DND-41 (cell line): ENCODE measurements around the gene OMP.

Source experiments
- ATAC-seq: fragments of 200-7000 bp; cut with Tn5 transposase; 3 replicates; pipeline ENCODE4 v1.9.1; 2021; ENCODE audit warnings: low read depth; ENCODE audit not compliant: insufficient read depth
- DNase-seq: peaks from one replicate; pipeline ENCODE4 v3.0.0-alpha.2; 2020
- H2AFZ ChIP-seq: 2 replicates; pipeline ENCODE4 v1.6.0; 2012; ENCODE audit warnings: low read depth, low read length
- H3K27ac ChIP-seq: 2 replicates; pipeline ENCODE4 v1.5.1; 2012; ENCODE audit warnings: low read length, inconsistent platforms
- H3K27me3 ChIP-seq: fragments of 200-600 bp; sonication (generic); 2 replicates; pipeline ENCODE4 v1.6.0; 2012; ENCODE audit warnings: low read length, mild to moderate bottlenecking, inconsistent platforms; ENCODE audit not compliant: insufficient read depth, poor library complexity
- H3K36me3 ChIP-seq: 2 replicates; pipeline ENCODE4 v1.5.1; 2012; ENCODE audit warnings: low read length, inconsistent platforms; ENCODE audit not compliant: insufficient read depth
- H3K4me1 ChIP-seq: 2 replicates; pipeline ENCODE4 v1.5.1; 2012; ENCODE audit warnings: mild to moderate bottlenecking, low read length; ENCODE audit not compliant: insufficient read depth
- H3K4me2 ChIP-seq: 2 replicates; pipeline ENCODE4 v1.6.0; 2012; ENCODE audit warnings: mild to moderate bottlenecking, moderate library complexity, low read length, inconsistent platforms; ENCODE audit not compliant: insufficient read depth
- H3K4me3 ChIP-seq, 2 experiments: fragments of 200-600 bp in 1 of 2; shearing (Covaris generic) in 1 of 2; 2 replicates each; pipeline ENCODE4 v1.5.1; 2012 to 2016; ENCODE audit warnings: inconsistent platforms in 2 of 2, low read length in 2 of 2, mild to moderate bottlenecking in 2 of 2, low read depth in 1 of 2, moderate library complexity in 1 of 2
- H3K79me2 ChIP-seq: 2 replicates; pipeline ENCODE4 v1.6.0; 2012; ENCODE audit warnings: low read length, inconsistent platforms; ENCODE audit not compliant: insufficient read depth
- H3K9ac ChIP-seq: 2 replicates; pipeline ENCODE4 v1.6.0; 2012; ENCODE audit warnings: low read depth, mild to moderate bottlenecking, inconsistent platforms, low read length, moderate library complexity
- H3K9me3 ChIP-seq: 2 replicates; pipeline ENCODE4 v1.5.1; 2012; ENCODE audit warnings: low read length, moderate library complexity, mild to moderate bottlenecking, inconsistent platforms; ENCODE audit not compliant: insufficient read depth, severe bottlenecking
- H4K20me1 ChIP-seq: 2 replicates; pipeline ENCODE4 v1.6.0; 2012; ENCODE audit warnings: low read length; ENCODE audit not compliant: insufficient read depth
- EZH2 ChIP-seq: IDR thresholded peaks from 3 replicates; pipeline ENCODE4 v1.6.1; 2012; ENCODE audit warnings: borderline replicate concordance, low read depth, mild to moderate bottlenecking, moderate library complexity, low read length, inconsistent platforms; ENCODE audit not compliant: severe bottlenecking
- TF ChIP-seq, protein P1 (sequence below): IDR thresholded peaks from 2 replicates; pipeline ENCODE4 v1.5.1; 2012; ENCODE audit warnings: borderline replicate concordance, low read length, moderate library complexity, mild to moderate bottlenecking; ENCODE audit not compliant: poor library complexity, severe bottlenecking; ENCODE audit errors: extremely low read depth

OMP gene

DNA sequence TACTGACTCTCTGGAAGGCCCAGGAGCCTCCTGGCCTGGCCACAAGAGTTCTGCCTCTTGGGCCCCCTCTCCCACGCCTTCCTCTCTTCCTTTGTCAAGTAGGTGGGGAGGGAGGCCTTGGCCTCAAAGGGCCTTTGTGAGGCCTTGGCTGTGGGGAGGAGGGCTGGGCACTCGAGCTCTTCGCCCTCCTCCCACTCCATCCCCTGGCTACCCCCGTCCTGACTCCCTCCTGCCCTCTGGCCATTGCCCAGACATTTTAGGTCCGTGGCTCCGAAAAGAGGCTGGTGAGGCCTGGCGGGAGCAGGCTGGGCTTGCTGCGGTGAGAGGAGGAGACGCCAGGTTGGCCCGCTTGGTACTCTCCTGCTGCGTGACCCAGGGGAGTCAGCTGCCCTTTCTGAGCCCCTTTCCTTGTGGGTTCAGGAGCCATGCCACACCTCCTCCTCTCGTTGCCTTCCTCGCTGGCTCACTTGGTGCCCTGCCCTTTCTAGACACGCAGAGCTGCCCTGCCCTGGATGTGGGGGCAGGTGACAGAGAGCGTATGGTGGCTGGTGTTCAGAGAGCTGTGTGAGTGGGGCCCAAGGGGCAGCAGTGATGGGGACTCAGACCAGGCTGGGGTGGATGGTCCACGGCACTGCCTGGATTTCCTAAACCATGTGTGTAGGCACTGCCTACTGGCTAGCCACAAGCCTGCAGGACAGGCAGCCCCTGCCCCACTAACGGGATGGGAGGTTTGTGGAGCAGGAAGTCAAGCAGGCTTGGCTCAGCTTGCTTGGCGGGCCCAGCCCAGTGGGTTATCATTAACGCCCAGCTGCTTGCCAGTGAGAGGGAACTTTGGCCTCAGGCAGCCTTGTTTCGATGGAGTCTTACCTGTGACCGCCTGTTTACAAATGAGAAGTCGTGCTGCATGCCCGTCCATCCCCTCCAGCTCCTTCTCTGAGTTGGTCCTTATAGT lies 15.8 kb upstream of the OMP start:
- TF ChIP-seq, protein P1, sequence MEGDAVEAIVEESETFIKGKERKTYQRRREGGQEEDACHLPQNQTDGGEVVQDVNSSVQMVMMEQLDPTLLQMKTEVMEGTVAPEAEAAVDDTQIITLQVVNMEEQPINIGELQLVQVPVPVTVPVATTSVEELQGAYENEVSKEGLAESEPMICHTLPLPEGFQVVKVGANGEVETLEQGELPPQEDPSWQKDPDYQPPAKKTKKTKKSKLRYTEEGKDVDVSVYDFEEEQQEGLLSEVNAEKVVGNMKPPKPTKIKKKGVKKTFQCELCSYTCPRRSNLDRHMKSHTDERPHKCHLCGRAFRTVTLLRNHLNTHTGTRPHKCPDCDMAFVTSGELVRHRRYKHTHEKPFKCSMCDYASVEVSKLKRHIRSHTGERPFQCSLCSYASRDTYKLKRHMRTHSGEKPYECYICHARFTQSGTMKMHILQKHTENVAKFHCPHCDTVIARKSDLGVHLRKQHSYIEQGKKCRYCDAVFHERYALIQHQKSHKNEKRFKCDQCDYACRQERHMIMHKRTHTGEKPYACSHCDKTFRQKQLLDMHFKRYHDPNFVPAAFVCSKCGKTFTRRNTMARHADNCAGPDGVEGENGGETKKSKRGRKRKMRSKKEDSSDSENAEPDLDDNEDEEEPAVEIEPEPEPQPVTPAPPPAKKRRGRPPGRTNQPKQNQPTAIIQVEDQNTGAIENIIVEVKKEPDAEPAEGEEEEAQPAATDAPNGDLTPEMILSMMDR: no peak
- no peak for TF ChIP-seq EZH2
- DNase-seq (no peak), ATAC-seq (no peak)
- Histone ChIP-seq H3K4me3 (no peak overlapping the region), H3K36me3 (no peaks in the 10 kb centered on the region), H4K20me1 (no peaks in the 10 kb centered on the region), H3K79me2 (no peaks in the 10 kb centered on the region), H3K27ac (no peak overlapping the region), H3K4me1 (peaks cover 16% of the 10 kb centered on the region), H3K4me2 (no peak overlapping the region), H3K27me3 (no peaks in the 10 kb centered on the region), H2AFZ (no peak overlapping the region), H3K9me3 (no peaks in the 10 kb centered on the region), H3K9ac (no peak overlapping the region)

DNA sequence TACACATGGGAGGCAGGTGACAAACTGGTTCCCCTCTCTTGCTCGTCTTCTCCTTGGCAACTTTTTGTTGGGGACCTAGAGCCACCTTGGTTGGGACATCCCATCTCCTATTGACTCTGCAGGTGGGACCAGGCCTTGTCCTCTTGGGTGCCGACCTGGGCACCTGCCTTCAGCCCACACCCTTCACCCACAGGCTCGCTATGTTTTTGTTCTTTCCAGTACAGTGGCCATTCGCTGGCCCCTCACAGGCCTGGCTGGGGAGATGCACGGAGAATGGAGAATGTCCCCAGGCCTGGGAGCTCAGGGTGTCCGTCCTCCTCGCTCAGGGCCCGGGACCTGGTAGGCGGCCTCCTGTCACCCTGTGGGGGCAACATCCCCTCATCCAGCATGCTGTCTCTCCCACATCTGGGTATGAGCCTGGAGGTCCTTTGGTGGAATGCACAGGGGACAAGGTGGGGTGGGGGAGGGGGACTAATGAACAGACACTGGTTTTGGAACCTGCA lies 14.9 kb upstream of the OMP start:
- DNase-seq (no peak), ATAC-seq (no peak)
- H2AFZ ChIP-seq: no peak overlapping the region
- no peaks in the 10 kb centered on the region for H3K9me3 ChIP-seq
- no peak overlapping the region for H3K4me3 ChIP-seq
- H3K79me2 ChIP-seq: no peaks in the 10 kb centered on the region
- H3K27me3 ChIP-seq: no peaks in the 10 kb centered on the region
- no peaks in the 10 kb centered on the region for H4K20me1 ChIP-seq
- TF ChIP-seq EZH2: no peak
- TF ChIP-seq, protein P1: no peak
- peaks cover 6% of the 10 kb centered on the region for H3K4me1 ChIP-seq
- no peaks in the 10 kb centered on the region for H3K36me3 ChIP-seq
- H3K27ac ChIP-seq: no peak overlapping the region; the same call in 1 of the 2 replicates
- no peak overlapping the region for H3K9ac ChIP-seq
- no peak overlapping the region for H3K4me2 ChIP-seq

DNA sequence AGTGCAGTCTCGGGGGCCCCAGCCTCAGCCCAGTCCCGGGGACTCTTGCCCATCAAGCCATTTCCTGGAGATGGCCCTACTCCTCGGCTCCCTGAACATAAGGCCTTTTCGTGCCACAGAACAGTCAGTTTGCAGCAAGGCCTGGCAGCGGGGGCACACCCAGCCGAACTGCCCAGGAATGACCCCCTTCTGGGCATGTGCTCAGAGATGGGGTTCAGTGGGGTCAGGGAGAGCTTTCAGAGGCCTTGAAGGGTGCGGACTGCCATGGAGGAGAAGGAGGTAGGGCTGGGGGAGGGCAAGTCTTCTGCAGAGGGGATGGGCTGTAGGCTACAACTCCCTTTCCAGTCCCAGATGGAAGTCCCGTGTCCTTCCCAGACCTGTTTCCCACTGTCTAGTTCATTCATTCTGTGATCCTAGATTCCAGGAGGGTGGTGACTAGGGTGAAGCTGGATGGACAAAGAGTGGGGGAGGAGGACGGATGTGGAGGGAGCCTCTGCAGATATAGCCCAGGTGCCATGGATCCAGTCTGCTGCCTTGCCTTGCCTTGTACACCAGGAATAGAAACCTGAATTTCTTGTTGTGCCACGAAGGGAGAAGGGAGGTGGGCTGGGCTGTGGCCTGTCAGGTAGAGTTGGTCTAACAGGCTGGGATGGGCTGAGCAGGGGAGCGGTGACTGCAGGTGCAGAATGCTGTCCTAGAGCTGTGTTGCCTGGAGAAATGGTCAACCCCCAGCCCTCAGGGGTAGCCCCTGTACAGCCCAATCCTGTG lies 14.2 kb upstream of the OMP start:
- Histone ChIP-seq H3K4me3 (no peak overlapping the region), H3K36me3 (no peaks in the 10 kb centered on the region), H2AFZ (no peak overlapping the region), H3K27ac (no peak overlapping the region), H3K4me2 (no peak overlapping the region), H3K9ac (no peak overlapping the region), H3K79me2 (no peaks in the 10 kb centered on the region), H3K27me3 (no peaks in the 10 kb centered on the region), H3K4me1 (no peaks in the 10 kb centered on the region; the same call in 1 of the 2 replicates), H3K9me3 (no peaks in the 10 kb centered on the region), H4K20me1 (no peaks in the 10 kb centered on the region)
- DNase-seq (no peak), ATAC-seq (no peak)
- TF ChIP-seq, protein P1: no peak
- TF ChIP-seq EZH2: no peak
